WTC11 (cell line): ENCODE results near the gene CLEC2L.

ENCODE experiments used
- ELF4 ChIP-seq: sonication (generic); formaldehyde crosslinking; IDR thresholded peaks from 2 replicates; pipeline ENCODE4 v1.8.1; 2022; ENCODE audit warnings: low read depth, mild to moderate bottlenecking, moderate library complexity, missing genetic modification reagents
- ESRRA ChIP-seq: sonication (generic); formaldehyde crosslinking; IDR thresholded peaks from 2 replicates; pipeline ENCODE4 v1.8.1; 2022; ENCODE audit warnings: mild to moderate bottlenecking, missing genetic modification reagents, borderline replicate concordance
- SP1 ChIP-seq: sonication (generic); formaldehyde crosslinking; conservative IDR thresholded peaks from 2 replicates; pipeline ENCODE4 v1.8.1; 2022; ENCODE audit warnings: missing genetic modification reagents
- TF ChIP-seq, protein P1 (sequence below): sonication (generic); formaldehyde crosslinking; IDR thresholded peaks from 2 replicates; pipeline ENCODE4 v1.8.1; 2023; ENCODE audit warnings: mild to moderate bottlenecking, missing genetic modification reagents
- TF ChIP-seq, protein P2 (sequence below): fragments of 200-600 bp; IDR thresholded peaks from 2 replicates; pipeline ENCODE4 v1.8.0; 2022; ENCODE audit warnings: antibody characterized with exemption
- TF ChIP-seq, protein P3 (sequence below): fragments of 250-450 bp; sonication (Bioruptor Pico); conservative IDR thresholded peaks from 2 replicates; pipeline ENCODE4 v1.9.0; 2021; ENCODE audit warnings: mild to moderate bottlenecking
- TF ChIP-seq, protein P4 (sequence below): sonication (generic); formaldehyde crosslinking; conservative IDR thresholded peaks from 2 replicates; pipeline ENCODE4 v1.8.1; 2023; ENCODE audit warnings: mild to moderate bottlenecking, low read depth, missing genetic modification reagents, moderate library complexity
- TF ChIP-seq, protein P5 (sequence below): sonication (generic); formaldehyde crosslinking; IDR thresholded peaks from 2 replicates; pipeline ENCODE4 v1.8.0; 2022; ENCODE audit warnings: mild to moderate bottlenecking, missing genetic modification reagents
- TF ChIP-seq, protein P6 (sequence below): fragments of 250-450 bp; sonication (Bioruptor Pico); IDR thresholded peaks from 2 replicates; pipeline ENCODE4 v1.8.0; 2021; ENCODE audit warnings: mild to moderate bottlenecking
- TF ChIP-seq, protein P7 (sequence below): sonication (generic); formaldehyde crosslinking; IDR thresholded peaks from 2 replicates; pipeline ENCODE4 v1.8.1; 2023; ENCODE audit warnings: mild to moderate bottlenecking, moderate library complexity, missing genetic modification reagents

DNA sequence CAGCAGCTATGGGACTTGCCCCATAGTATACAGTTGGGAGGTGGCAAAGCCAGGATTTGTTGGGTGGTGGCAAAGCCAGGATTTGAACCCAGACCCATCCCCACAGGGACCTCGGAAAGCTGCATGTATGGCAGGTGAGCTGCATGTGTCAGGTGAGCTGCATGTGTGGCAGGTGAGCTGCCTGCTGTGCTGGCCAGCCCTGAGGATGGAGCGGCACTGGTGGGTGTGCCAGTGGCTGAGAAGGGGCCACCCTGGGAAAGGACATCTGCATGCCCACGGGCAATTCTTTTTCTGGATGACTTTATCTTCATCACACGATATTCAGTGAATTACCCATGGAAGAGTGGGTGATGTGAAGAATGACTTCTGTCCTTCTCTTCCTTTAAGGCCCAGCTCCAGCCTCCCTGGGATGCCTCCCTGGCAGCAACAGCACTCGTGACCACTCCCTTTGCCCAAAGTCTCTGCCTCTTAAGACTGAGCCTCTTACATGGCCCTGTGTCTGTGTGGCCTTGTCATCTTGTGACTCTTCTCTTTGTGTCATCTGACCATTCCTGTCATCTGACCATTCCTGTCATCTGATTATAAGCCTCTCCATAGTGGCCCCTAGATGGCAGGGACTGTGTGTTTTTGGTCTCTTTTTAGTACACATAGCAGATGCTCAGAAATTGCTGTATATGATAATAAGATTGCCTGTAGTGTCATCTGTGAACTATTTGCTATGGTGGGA lies 25.0 kb downstream of the CLEC2L start:
- TF ChIP-seq ELF4 (CRISPR knock-in tag): no peak
- TF ChIP-seq, protein P1, sequence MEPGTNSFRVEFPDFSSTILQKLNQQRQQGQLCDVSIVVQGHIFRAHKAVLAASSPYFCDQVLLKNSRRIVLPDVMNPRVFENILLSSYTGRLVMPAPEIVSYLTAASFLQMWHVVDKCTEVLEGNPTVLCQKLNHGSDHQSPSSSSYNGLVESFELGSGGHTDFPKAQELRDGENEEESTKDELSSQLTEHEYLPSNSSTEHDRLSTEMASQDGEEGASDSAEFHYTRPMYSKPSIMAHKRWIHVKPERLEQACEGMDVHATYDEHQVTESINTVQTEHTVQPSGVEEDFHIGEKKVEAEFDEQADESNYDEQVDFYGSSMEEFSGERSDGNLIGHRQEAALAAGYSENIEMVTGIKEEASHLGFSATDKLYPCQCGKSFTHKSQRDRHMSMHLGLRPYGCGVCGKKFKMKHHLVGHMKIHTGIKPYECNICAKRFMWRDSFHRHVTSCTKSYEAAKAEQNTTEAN (CRISPR knock-in tag): no peak
- TF ChIP-seq ESRRA: no peak
- TF ChIP-seq, protein P2, sequence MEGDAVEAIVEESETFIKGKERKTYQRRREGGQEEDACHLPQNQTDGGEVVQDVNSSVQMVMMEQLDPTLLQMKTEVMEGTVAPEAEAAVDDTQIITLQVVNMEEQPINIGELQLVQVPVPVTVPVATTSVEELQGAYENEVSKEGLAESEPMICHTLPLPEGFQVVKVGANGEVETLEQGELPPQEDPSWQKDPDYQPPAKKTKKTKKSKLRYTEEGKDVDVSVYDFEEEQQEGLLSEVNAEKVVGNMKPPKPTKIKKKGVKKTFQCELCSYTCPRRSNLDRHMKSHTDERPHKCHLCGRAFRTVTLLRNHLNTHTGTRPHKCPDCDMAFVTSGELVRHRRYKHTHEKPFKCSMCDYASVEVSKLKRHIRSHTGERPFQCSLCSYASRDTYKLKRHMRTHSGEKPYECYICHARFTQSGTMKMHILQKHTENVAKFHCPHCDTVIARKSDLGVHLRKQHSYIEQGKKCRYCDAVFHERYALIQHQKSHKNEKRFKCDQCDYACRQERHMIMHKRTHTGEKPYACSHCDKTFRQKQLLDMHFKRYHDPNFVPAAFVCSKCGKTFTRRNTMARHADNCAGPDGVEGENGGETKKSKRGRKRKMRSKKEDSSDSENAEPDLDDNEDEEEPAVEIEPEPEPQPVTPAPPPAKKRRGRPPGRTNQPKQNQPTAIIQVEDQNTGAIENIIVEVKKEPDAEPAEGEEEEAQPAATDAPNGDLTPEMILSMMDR: no peak
- TF ChIP-seq, protein P3, sequence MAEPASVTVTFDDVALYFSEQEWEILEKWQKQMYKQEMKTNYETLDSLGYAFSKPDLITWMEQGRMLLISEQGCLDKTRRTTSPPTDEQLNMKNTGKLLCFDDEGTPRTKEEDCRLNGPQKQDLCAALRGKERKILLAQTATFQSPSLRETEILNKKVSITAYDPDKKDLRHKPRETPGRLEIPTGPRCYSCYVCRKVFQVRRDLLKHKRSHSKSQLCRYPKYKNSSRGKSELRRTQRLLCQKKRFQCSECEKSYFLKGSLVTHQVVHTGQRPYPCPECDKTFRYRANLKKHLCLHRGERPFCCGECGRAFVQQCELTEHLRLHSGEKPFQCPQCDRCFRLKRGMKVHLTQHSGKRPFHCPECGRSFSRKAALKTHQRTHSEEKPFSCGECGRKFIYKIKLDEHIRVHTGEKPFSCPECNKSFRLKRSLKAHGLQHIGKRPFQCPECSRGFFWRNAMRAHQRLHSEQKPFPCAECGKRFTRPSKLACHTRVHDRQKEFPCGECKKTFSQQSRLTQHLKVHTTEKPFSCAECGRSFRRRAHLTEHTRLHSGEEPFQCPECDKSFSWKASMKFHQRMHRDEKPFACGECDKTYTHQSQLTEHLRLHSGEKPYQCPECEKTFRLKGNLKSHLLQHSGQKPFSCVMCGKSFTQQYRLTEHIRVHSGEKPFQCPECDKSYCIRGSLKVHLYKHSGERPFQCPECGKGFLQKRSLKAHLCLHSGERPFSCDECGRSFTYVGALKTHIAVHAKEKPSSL (CRISPR knock-in tag): no peak
- TF ChIP-seq, protein P4, sequence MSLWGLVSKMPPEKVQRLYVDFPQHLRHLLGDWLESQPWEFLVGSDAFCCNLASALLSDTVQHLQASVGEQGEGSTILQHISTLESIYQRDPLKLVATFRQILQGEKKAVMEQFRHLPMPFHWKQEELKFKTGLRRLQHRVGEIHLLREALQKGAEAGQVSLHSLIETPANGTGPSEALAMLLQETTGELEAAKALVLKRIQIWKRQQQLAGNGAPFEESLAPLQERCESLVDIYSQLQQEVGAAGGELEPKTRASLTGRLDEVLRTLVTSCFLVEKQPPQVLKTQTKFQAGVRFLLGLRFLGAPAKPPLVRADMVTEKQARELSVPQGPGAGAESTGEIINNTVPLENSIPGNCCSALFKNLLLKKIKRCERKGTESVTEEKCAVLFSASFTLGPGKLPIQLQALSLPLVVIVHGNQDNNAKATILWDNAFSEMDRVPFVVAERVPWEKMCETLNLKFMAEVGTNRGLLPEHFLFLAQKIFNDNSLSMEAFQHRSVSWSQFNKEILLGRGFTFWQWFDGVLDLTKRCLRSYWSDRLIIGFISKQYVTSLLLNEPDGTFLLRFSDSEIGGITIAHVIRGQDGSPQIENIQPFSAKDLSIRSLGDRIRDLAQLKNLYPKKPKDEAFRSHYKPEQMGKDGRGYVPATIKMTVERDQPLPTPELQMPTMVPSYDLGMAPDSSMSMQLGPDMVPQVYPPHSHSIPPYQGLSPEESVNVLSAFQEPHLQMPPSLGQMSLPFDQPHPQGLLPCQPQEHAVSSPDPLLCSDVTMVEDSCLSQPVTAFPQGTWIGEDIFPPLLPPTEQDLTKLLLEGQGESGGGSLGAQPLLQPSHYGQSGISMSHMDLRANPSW (CRISPR knock-in tag): no peak
- TF ChIP-seq, protein P5, sequence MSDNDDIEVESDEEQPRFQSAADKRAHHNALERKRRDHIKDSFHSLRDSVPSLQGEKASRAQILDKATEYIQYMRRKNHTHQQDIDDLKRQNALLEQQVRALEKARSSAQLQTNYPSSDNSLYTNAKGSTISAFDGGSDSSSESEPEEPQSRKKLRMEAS: no peak
- TF ChIP-seq SP1 (CRISPR knock-in tag): no peak
- TF ChIP-seq, protein P6, sequence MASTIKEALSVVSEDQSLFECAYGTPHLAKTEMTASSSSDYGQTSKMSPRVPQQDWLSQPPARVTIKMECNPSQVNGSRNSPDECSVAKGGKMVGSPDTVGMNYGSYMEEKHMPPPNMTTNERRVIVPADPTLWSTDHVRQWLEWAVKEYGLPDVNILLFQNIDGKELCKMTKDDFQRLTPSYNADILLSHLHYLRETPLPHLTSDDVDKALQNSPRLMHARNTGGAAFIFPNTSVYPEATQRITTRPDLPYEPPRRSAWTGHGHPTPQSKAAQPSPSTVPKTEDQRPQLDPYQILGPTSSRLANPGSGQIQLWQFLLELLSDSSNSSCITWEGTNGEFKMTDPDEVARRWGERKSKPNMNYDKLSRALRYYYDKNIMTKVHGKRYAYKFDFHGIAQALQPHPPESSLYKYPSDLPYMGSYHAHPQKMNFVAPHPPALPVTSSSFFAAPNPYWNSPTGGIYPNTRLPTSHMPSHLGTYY (CRISPR knock-in tag): no peak
- TF ChIP-seq, protein P7, sequence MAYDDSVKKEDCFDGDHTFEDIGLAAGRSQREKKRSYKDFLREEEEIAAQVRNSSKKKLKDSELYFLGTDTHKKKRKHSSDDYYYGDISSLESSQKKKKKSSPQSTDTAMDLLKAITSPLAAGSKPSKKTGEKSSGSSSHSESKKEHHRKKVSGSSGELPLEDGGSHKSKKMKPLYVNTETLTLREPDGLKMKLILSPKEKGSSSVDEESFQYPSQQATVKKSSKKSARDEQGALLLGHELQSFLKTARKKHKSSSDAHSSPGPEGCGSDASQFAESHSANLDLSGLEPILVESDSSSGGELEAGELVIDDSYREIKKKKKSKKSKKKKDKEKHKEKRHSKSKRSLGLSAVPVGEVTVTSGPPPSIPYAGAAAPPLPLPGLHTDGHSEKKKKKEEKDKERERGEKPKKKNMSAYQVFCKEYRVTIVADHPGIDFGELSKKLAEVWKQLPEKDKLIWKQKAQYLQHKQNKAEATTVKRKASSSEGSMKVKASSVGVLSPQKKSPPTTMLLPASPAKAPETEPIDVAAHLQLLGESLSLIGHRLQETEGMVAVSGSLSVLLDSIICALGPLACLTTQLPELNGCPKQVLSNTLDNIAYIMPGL: no peak
